ENCODE measurements around the gene GLMN.

Gene GLMN, protein sequence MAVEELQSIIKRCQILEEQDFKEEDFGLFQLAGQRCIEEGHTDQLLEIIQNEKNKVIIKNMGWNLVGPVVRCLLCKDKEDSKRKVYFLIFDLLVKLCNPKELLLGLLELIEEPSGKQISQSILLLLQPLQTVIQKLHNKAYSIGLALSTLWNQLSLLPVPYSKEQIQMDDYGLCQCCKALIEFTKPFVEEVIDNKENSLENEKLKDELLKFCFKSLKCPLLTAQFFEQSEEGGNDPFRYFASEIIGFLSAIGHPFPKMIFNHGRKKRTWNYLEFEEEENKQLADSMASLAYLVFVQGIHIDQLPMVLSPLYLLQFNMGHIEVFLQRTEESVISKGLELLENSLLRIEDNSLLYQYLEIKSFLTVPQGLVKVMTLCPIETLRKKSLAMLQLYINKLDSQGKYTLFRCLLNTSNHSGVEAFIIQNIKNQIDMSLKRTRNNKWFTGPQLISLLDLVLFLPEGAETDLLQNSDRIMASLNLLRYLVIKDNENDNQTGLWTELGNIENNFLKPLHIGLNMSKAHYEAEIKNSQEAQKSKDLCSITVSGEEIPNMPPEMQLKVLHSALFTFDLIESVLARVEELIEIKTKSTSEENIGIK

GRCh38 chr1:92298573-92299476 is at the start of gene GLMN, which contains the start of gene RPAP2:
Gene GLMN, minus strand, starts transcription at chr1:92298987. Its CDS starts 988 bp downstream, at chr1:92297999.
Gene RPAP2, plus strand, starts transcription at chr1:92299059. Its CDS starts 15 bp downstream, at chr1:92299074.
- peak; percentile 28 for DNase-seq

- DNase-seq = no peak
Measured at GRCh38 chr1:92346866-92347640, 48.3 kb upstream of the GLMN start.

DNA sequence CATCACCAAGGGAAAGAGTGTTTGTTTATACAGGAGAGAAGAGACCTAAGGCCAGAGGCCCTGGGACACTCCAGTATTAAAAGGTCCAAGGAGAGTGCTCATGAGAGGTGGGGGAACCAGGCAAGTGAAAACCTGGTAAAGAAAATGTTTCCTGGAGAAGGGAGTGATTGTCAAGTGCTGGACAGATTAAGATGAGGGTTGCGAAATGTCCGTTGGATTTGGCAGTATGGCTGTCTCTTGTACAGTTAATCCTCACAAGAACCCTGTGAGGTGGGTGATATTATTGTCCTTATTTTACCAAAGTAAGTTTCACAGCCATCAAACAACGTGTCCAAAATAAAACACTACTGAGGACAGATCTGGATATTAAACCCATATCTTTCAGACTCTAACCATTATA is 44.3 kb upstream of the GLMN start:
- no peak for DNase-seq

- DNase-seq = no peak
Measured at GRCh38 chr1:92342401-92342800, 43.6 kb upstream of the GLMN start.

GRCh38 chr1:92340154-92340553 is 41.4 kb upstream of the GLMN start:
- DNase-seq = no peak

DNA sequence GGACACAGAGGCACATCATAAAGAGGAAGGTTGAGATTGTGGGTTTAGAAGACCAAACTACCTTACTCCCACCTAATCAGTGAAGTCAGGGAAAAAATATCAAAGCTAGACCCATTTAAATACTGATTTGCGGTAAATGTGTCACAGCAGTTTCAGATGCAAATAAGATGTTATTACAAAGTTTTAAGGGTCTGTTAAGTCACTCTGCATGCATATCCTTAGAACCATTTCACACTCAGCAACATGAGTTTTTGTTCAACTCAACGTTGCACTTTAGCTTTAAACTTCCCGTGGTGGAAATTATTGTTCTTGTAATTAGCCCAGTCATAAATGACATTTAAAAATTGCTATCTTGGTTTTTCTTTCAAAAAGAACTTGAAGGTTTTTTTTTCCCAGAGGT is 34.9 kb upstream of the GLMN start:
- DNase-seq = no peak

GRCh38 chr1:92329347-92330129 is 30.8 kb upstream of the GLMN start:
- no peak for DNase-seq

- DNase-seq = no peak
Measured at GRCh38 chr1:92327794-92328193, 29.0 kb upstream of the GLMN start.

- DNase-seq = no peak
Measured at GRCh38 chr1:92326681-92327080, 27.9 kb upstream of the GLMN start.

DNA sequence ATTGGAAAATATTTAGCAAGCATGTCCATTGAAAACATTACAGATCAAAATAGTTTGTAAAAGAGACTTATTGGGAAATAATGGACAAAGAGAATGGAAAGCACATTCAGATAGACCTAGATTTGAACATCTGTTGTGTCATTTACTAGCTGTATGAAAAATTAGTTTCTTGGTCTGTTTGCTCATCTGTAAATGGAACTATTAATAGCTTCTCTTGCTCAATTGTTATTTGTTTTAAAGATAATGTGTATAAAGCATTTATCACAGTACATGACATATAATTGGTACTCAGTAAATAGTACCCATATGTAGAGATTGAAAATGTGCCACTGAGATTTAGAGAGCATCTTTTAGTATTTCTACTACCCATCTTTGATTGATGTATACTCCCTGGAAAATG is 26.0 kb upstream of the GLMN start:
- no peak for DNase-seq

GRCh38 chr1:92323473-92324453 is 25.0 kb upstream of the GLMN start:
- no peak for DNase-seq

DNA sequence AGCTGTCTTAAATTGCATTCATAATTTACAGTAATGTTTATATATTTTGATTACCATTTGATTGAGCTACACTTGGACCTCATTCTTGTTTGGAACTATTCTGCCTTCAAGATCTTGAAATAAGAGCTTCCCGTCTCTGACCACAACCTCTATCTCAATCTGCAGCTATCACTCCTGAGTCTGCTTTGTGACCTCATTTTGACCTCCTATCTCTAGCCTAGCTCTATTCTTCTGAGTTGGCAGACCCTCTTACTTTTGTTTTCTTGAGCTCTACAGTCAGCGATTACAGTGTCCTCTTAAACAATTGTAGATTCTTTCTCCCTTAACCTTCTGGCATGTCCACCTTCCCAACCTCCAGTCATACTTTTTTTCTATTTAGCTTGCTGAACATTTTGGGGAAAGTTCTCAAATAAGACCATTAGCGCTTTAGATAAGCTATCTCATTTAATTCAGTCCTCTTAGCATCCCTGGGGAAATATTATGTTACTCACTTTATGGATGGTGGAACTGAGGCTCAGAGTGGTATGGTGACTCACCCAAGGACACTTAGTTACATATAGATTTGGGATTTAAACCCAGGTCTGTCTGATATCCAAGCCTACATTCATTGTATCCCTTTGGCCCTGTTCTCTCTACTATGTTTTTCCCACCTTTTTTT is 19.2 kb upstream of the GLMN start:
- no peak for DNase-seq

- no peak for DNase-seq
Measured at GRCh38 chr1:92315766-92316599, 17.2 kb upstream of the GLMN start.

DNA sequence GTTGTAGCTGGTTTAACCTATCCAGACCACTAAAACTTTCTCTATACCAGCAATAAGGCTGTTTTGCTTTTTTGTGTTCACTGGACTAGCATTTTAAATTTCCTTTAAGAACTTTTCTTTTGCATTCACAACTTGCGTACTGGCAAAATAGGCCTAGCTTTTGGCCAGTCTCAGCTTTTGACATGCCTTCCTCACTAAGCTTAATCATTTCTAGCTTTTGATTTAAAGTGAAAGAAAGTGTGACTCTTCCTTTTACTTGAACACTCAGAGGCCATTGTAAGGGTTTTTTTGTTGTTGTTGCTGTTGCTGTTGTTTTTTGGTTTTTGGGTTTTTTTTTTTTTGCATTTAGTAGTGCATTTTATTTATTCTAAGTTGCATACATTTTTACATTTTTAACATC is 15.2 kb upstream of the GLMN start:
- no peak for DNase-seq

GRCh38 chr1:92310185-92310597 is 11.4 kb upstream of the GLMN start:
- no peak for DNase-seq

DNA sequence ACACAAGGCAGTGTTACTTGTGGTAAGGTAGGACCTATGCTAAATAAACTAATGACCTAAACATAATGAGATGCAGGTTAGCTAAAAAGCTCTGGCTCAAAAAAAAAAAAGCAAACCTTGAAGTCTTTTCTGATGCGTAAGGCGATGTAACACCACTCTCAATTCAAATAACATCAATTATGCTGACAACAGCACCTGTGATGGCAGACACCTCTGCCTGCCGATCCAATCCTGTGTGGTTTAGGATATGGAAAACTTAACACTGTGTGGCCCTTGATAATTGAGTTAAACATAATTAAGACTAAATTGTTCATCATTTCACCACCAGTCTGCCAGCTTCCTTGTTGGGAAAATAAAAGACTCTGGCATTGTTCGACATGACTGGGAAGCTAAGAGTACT is 9.2 kb upstream of the GLMN start:
- no peak for DNase-seq

DNA sequence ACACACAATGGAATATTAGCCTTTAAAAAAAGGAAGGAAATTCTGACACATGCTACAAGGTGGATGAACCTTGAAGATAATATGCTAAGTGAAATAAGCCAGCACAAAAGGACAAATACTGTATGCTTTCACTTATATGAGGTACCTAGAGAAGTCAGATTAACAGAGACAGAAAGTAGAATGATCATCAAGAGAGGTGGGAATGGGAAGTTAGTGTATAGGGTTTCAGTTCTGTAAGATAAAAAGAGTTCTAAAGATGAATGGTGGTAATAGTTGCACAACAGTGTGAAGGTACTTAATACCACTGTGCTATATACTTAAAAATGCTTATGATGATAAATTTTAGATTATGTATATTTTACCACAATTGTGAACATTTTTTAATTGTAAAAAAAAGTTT is 7.2 kb upstream of the GLMN start:
- no peak for DNase-seq

GRCh38 chr1:92301021-92301420 is 2.2 kb upstream of the GLMN start:
- DNase-seq = no peak

Data from 8988T (cell line).